A549 (cell line): Measurements from ENCODE around the gene FAM174C. TPM values are rescaled to one million over a fixed set of nuclear protein-coding genes. Genes with fewer than 3 reads are reported as not detected.

Experiments
- ATAC-seq, 2 experiments: fragments of 200-7000 bp in 1 of 2; fragments of >200 bp in 1 of 2; cut with Nextera tagmentation in 1 of 2; cut with Tn5 transposase in 1 of 2; 3 replicates each; pipeline versions ENCODE4 v1.8.0 to v1.9.1; 2018 to 2020; ENCODE audit warnings: mild to moderate bottlenecking in 1 of 2, moderate library complexity in 1 of 2
- CTCF ChIA-PET: fragments of 300-600 bp; sonication (Branson Sonifier 250); formaldehyde crosslinking; extraction: SDS; loops from one replicate; lab custom pipeline; 2021; ENCODE audit warnings: antibody characterized with exemption, inconsistent platforms; lab: Yijun Ruan, JAX
- POLR2A ChIA-PET: fragments of 350-600 bp; formaldehyde crosslinking; extraction: SDS; loops from one replicate; lab custom pipeline; 2021; ENCODE audit warnings: antibody characterized with exemption, inconsistent platforms; lab: Yijun Ruan, JAX
- DNase-seq, 2 experiments: peaks; one replicate each; pipeline versions ENCODE4 v3.0.0 to v3.0.0-alpha.2; 2011 to 2016; ENCODE audit warnings: low read depth in 1 of 2, low spot score in 1 of 2
- FAIRE-seq: peaks from 2 replicates; lab custom pipeline; 2011; peaks lifted over from hg19 to GRCh38; lab: Jason Lieb, UNC
- H3K27ac ChIP-seq, 2 experiments: fragments of >200 bp; sonication (Bioruptor Twin); formaldehyde crosslinking; 3 replicates each; pipeline ENCODE4 v1.5.1; 2016 to 2017
- H3K4me1 ChIP-seq: fragments of >200 bp; sonication (Bioruptor Twin); formaldehyde crosslinking; 3 replicates; pipeline ENCODE4 v1.6.1; 2016
- H3K4me2 ChIP-seq: fragments of >200 bp; sonication (Bioruptor Twin); formaldehyde crosslinking; 3 replicates; pipeline ENCODE4 v1.6.1; 2016
- H3K4me3 ChIP-seq: fragments of >200 bp; sonication (Bioruptor Twin); formaldehyde crosslinking; 3 replicates; pipeline ENCODE4 v1.5.1; 2016
- H3K9me3 ChIP-seq: fragments of >200 bp; sonication (Bioruptor Twin); formaldehyde crosslinking; 3 replicates; pipeline ENCODE4 v1.6.1; 2016
- CEBPB ChIP-seq, 2 experiments: fragments of >200 bp in 1 of 2; sonication (Bioruptor Twin) in 1 of 2; formaldehyde crosslinking in 1 of 2; IDR thresholded peaks; 2 replicates each; pipeline ENCODE4 v1.6.1; 2012 to 2016
- CHD4 ChIP-seq: fragments of 200-600 bp; sonication (generic); IDR thresholded peaks from 2 replicates; pipeline ENCODE4 v1.6.1; 2016; ENCODE audit warnings: antibody characterized with exemption, mild to moderate bottlenecking, borderline replicate concordance
- FOSL2 ChIP-seq, 2 experiments: fragments of 450-650 bp in 1 of 2; fragments of >200 bp in 1 of 2; sonication (Bioruptor Twin) in 1 of 2; formaldehyde crosslinking; IDR thresholded peaks; 2 replicates each; pipeline versions ENCODE4 v1.5.0 to v1.6.1; 2016 to 2020; ENCODE audit warnings: mild to moderate bottlenecking in 1 of 2, moderate library complexity in 1 of 2
- GATA3 ChIP-seq: IDR thresholded peaks from 2 replicates; pipeline ENCODE4 v1.6.1; 2012; ENCODE audit warnings: borderline replicate concordance
- HEYL ChIP-seq: fragments of 250-450 bp; sonication (Bioruptor Pico); IDR thresholded peaks from 2 replicates; pipeline ENCODE4 v1.8.0; 2021; ENCODE audit warnings: mild to moderate bottlenecking, moderate library complexity
- HOXB13 ChIP-seq: fragments of 250-450 bp; sonication (Bioruptor Pico); IDR thresholded peaks from 2 replicates; pipeline ENCODE4 v1.5.0; 2020; ENCODE audit warnings: low read depth, mild to moderate bottlenecking, moderate library complexity
- HOXB5 ChIP-seq: fragments of 250-450 bp; sonication (Bioruptor Pico); IDR thresholded peaks from 2 replicates; pipeline ENCODE4 v1.5.0; 2020; ENCODE audit warnings: mild to moderate bottlenecking, moderate library complexity
- JUNB ChIP-seq: fragments of >200 bp; sonication (Bioruptor Twin); formaldehyde crosslinking; IDR thresholded peaks from 2 replicates; pipeline ENCODE4 v1.6.1; 2016
- KDM1A ChIP-seq: fragments of 200-600 bp; sonication (generic); IDR thresholded peaks from 2 replicates; pipeline ENCODE4 v1.6.1; 2016; ENCODE audit warnings: low read depth, mild to moderate bottlenecking
- MAFK ChIP-seq: fragments of 450-650 bp; IDR thresholded peaks from 2 replicates; pipeline ENCODE4 v1.6.1; 2014; ENCODE audit not compliant: partially characterized antibody
- MAZ ChIP-seq: fragments of 150-350 bp; IDR thresholded peaks from 2 replicates; pipeline ENCODE4 v1.6.1; 2014; ENCODE audit warnings: antibody characterized with exemption, low read depth, low read length, borderline replicate concordance
- MYC ChIP-seq: IDR thresholded peaks from 2 replicates; pipeline ENCODE4 v1.6.1; 2012; ENCODE audit warnings: mild to moderate bottlenecking, inconsistent platforms, low read length, improper control_type of control experiment, borderline replicate concordance
- NFE2L2 ChIP-seq: fragments of 150-350 bp; conservative IDR thresholded peaks from 2 replicates; pipeline ENCODE4 v1.6.1; 2014; ENCODE audit warnings: low read length
- NPAS2 ChIP-seq: fragments of 250-450 bp; sonication (Bioruptor Pico); IDR thresholded peaks from 2 replicates; pipeline ENCODE4 v1.8.0; 2022; ENCODE audit warnings: mild to moderate bottlenecking, moderate library complexity, borderline replicate concordance
- NR3C1 ChIP-seq: fragments of >200 bp; sonication (Bioruptor Twin); formaldehyde crosslinking; IDR thresholded peaks from 3 replicates; pipeline ENCODE4 v1.6.1; 2017
- POLR2A ChIP-seq: IDR thresholded peaks from 2 replicates; pipeline ENCODE4 v1.6.1; 2012; ENCODE audit warnings: mild to moderate bottlenecking, low read length
- RCOR1 ChIP-seq: fragments of 150-350 bp; IDR thresholded peaks from 2 replicates; pipeline ENCODE4 v1.6.1; 2014; ENCODE audit warnings: antibody characterized with exemption, low read length, low read depth
- SREBF2 ChIP-seq: fragments of 450-650 bp; IDR thresholded peaks from 2 replicates; pipeline ENCODE4 v1.6.1; 2014; ENCODE audit warnings: mild to moderate bottlenecking, moderate library complexity
- ZC3H11A ChIP-seq: fragments of 450-650 bp; IDR thresholded peaks from 2 replicates; pipeline ENCODE4 v1.6.1; 2014; ENCODE audit warnings: antibody characterized with exemption, mild to moderate bottlenecking
- ZFP36 ChIP-seq: fragments of 450-650 bp; IDR thresholded peaks from 2 replicates; pipeline ENCODE4 v1.6.1; 2014; ENCODE audit warnings: borderline replicate concordance; ENCODE audit not compliant: partially characterized antibody
- ZNF302 ChIP-seq: fragments of 250-450 bp; sonication (Bioruptor Pico); IDR thresholded peaks from 2 replicates; pipeline ENCODE4 v1.9.0; 2021; ENCODE audit warnings: inconsistent platforms, mild to moderate bottlenecking, moderate library complexity
- WGBS: methylation state at CpG from one replicate; pipeline ENCODE4 v1.1.6; 2017; ENCODE audit errors: missing lambda C conversion rate; 5-methylcytosine and 5-hydroxymethylcytosine counted together
- polyA plus RNA-seq, 4 experiments: library from polyadenylated mRNA; depleted of rRNA in 3 of 4; stranded (reverse); fragments of >200 nt; fragmentation: RNase III in 1 of 4; extraction: RNeasy Plus Mini Kit Qiagen cat#74134 plus additional on column Dnase treatment in 1 of 4; gene quantifications; 2 replicates in 3 of 4; 3 replicates in 1 of 4; pipeline ENCODE4 v1.2.3, GENCODE V29; 2011 to 2017
- TF ChIP-seq, protein P1 (sequence below): fragments of 200-600 bp; sonication (generic); IDR thresholded peaks from 2 replicates; pipeline ENCODE4 v1.6.1; 2016; ENCODE audit warnings: antibody characterized with exemption, mild to moderate bottlenecking, moderate library complexity
- TF ChIP-seq, protein P2 (sequence below): fragments of 250-450 bp; sonication (Bioruptor Pico); IDR thresholded peaks from 2 replicates; pipeline ENCODE4 v1.5.0; 2021; ENCODE audit warnings: mild to moderate bottlenecking, moderate library complexity, borderline replicate concordance
- TF ChIP-seq, protein P3 (sequence below): fragments of >200 bp; sonication (Bioruptor Twin); formaldehyde crosslinking; IDR thresholded peaks from 3 replicates; pipeline ENCODE4 v1.5.1; 2016
- TF ChIP-seq, protein P4 (sequence below): IDR thresholded peaks from 2 replicates; pipeline ENCODE4 v1.6.1; 2012
- TF ChIP-seq, protein P5 (sequence below): fragments of 150-350 bp; IDR thresholded peaks from 2 replicates; pipeline ENCODE4 v1.6.1; 2014; ENCODE audit warnings: low read depth, mild to moderate bottlenecking, low read length
- TF ChIP-seq, protein P6 (sequence below): fragments of >200 bp; sonication (Bioruptor Twin); formaldehyde crosslinking; IDR thresholded peaks from 2 replicates; pipeline ENCODE4 v1.6.1; 2016

The FAM174C gene
- polyA plus RNA-seq, 2 of the 4 experiments (the other 2 are of a cell fraction): 24.8 to 37.1 TPM

DNA sequence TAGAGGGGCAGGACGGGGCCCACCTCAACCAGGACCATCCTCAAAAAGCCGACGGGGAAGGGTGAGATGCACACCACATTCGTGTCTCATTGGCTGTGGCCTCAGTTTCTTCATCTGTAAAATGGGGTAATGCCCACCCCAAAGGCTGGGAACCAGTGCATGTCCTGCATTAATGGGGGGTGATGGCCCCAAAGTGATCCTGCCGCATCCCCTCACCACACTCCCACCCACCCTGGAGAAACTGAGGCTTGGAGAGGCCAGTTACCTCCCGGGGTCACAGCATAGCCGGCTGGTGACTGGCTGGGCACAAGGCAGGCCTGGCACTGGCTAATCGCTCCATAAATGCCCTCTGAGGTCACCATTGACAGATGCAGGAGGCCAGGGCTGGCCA, 27.6 kb upstream of the FAM174C start:
- peak overlapping the region; percentile 97; the same call in 1 of the 3 replicates for H3K4me3 ChIP-seq
- H3K4me1 ChIP-seq: peaks cover 45% of the 10 kb centered on the region
- no peak for TF ChIP-seq MAFK
- peak; percentile 83; the same call in 1 of the 2 replicates for TF ChIP-seq KDM1A
- POLR2A ChIA-PET: no interaction called here
- DNase-seq: no peak
- H3K4me2 ChIP-seq: peak overlapping the region; percentile 84
- CTCF ChIA-PET: interaction anchor here (7.5 kb wide), 1 partner anchor 13 kb away, joined by 500 read pairs; the partner anchor contains the start of gene CIRBP
- ATAC-seq: peak in 1 of 2 experiments; percentile 4; a peak in 2 of 6 replicates
- no peaks in the 10 kb centered on the region for H3K9me3 ChIP-seq
- 88% methylated on average over 4 of the region's 8 CpGs for WGBS
- FAIRE-seq: no peak
- H3K27ac ChIP-seq: peak overlapping the region; percentile 93 to 100

DNA sequence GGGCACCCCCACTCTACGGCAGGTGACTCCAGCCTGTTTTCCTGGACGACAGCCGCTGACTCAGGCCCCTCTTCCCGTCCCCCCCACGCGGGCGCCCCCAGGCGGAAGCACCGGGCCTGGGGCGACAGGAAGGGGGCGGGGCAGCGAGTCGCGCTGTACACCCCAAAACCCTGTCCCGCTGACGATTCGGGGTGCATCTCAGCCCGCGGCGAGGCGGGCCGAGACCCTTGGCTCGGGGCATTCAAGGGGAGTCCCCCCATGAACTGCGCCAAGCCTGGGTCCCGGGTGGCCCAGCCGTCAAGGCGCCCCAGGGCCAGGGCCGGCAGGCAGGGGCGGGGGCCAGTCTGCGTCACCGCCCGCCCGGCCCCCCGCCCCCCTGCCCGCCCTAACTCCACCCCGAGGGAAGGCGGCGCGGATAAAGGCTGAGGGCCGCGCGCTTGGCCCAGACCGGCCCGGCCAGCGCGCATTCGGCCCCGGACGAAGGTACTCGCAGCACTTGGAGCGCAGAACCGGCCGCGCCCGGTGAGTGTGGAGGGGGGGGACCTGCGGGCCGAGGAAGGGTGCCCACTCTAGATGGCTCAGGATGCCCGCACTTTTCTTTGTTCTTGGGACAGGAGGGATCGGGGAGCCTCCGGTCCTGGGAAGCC, 27.1 kb upstream of the FAM174C start, which contains the start of gene MIDN:
Gene MIDN, plus strand, starts transcription at position 445 of the 647 bp plus-strand sequence. CDS start 1,714 bp downstream, outside the sequence.
- ChIA-PET POLR2A (interaction anchor here (1.0 kb wide), 2 partner anchors 18 to 21 kb away, joined by 4 to 14 read pairs; no protein-coding TSS in a partner anchor), CTCF (interaction anchor here (1.0 kb wide), 1 partner anchor 18 kb away, joined by 8 read pairs; no protein-coding TSS in a partner anchor)
- H3K9me3 ChIP-seq: no peaks in the 10 kb centered on the region
- H3K4me3 ChIP-seq: peak within 1 kb of the TSS; percentile 97
- DNase-seq (peak in 1 of 2 experiments; percentile 88), ATAC-seq (peak; percentile 7 to 42), FAIRE-seq (no peak)
- H3K4me1 ChIP-seq: peaks cover 41% of the 10 kb centered on the region
- peak within 1 kb of the TSS; percentile 93 to 100 for H3K27ac ChIP-seq
- whole genome bisulfite sequencing: 0% methylated on average over 14 of the region's 60 CpGs
- peak within 1 kb of the TSS; percentile 84 for H3K4me2 ChIP-seq
- TF ChIP-seq HOXB5 (CRISPR knock-in tag) (no peak), HOXB13 (CRISPR knock-in tag) (no peak), MAZ (no peak), MAFK (peak; percentile 27), NR3C1 (no peak), ZNF302 (CRISPR knock-in tag) (no peak), NPAS2 (no peak), JUNB (no peak), MYC (no peak), POLR2A (peak; percentile 93), CEBPB (IDR thresholded peaks at IDR 0.05) (no peak), ZC3H11A (no peak), HEYL (no peak), CHD4 (no peak), NFE2L2 (no peak), GATA3 (peak; percentile 10; the same call in 1 of the 2 replicates), FOSL2 (IDR thresholded peaks at IDR 0.05) (no peak), FOSL2 (CRISPR knock-in tag; IDR thresholded peaks at IDR 0.05) (peak; percentile 63), SREBF2 (no peak), ZFP36 (no peak), RCOR1 (no peak)
- TF ChIP-seq, protein P1, sequence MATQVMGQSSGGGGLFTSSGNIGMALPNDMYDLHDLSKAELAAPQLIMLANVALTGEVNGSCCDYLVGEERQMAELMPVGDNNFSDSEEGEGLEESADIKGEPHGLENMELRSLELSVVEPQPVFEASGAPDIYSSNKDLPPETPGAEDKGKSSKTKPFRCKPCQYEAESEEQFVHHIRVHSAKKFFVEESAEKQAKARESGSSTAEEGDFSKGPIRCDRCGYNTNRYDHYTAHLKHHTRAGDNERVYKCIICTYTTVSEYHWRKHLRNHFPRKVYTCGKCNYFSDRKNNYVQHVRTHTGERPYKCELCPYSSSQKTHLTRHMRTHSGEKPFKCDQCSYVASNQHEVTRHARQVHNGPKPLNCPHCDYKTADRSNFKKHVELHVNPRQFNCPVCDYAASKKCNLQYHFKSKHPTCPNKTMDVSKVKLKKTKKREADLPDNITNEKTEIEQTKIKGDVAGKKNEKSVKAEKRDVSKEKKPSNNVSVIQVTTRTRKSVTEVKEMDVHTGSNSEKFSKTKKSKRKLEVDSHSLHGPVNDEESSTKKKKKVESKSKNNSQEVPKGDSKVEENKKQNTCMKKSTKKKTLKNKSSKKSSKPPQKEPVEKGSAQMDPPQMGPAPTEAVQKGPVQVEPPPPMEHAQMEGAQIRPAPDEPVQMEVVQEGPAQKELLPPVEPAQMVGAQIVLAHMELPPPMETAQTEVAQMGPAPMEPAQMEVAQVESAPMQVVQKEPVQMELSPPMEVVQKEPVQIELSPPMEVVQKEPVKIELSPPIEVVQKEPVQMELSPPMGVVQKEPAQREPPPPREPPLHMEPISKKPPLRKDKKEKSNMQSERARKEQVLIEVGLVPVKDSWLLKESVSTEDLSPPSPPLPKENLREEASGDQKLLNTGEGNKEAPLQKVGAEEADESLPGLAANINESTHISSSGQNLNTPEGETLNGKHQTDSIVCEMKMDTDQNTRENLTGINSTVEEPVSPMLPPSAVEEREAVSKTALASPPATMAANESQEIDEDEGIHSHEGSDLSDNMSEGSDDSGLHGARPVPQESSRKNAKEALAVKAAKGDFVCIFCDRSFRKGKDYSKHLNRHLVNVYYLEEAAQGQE: no peak
- TF ChIP-seq, protein P2, sequence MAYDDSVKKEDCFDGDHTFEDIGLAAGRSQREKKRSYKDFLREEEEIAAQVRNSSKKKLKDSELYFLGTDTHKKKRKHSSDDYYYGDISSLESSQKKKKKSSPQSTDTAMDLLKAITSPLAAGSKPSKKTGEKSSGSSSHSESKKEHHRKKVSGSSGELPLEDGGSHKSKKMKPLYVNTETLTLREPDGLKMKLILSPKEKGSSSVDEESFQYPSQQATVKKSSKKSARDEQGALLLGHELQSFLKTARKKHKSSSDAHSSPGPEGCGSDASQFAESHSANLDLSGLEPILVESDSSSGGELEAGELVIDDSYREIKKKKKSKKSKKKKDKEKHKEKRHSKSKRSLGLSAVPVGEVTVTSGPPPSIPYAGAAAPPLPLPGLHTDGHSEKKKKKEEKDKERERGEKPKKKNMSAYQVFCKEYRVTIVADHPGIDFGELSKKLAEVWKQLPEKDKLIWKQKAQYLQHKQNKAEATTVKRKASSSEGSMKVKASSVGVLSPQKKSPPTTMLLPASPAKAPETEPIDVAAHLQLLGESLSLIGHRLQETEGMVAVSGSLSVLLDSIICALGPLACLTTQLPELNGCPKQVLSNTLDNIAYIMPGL (CRISPR knock-in tag): no peak
- TF ChIP-seq, protein P3, sequence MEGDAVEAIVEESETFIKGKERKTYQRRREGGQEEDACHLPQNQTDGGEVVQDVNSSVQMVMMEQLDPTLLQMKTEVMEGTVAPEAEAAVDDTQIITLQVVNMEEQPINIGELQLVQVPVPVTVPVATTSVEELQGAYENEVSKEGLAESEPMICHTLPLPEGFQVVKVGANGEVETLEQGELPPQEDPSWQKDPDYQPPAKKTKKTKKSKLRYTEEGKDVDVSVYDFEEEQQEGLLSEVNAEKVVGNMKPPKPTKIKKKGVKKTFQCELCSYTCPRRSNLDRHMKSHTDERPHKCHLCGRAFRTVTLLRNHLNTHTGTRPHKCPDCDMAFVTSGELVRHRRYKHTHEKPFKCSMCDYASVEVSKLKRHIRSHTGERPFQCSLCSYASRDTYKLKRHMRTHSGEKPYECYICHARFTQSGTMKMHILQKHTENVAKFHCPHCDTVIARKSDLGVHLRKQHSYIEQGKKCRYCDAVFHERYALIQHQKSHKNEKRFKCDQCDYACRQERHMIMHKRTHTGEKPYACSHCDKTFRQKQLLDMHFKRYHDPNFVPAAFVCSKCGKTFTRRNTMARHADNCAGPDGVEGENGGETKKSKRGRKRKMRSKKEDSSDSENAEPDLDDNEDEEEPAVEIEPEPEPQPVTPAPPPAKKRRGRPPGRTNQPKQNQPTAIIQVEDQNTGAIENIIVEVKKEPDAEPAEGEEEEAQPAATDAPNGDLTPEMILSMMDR: peak; percentile 35; the same call in 1 of the 3 replicates
- TF ChIP-seq, protein P4, sequence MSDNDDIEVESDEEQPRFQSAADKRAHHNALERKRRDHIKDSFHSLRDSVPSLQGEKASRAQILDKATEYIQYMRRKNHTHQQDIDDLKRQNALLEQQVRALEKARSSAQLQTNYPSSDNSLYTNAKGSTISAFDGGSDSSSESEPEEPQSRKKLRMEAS: peak; percentile 40; the same call in 1 of the 2 replicates
- TF ChIP-seq, protein P5, sequence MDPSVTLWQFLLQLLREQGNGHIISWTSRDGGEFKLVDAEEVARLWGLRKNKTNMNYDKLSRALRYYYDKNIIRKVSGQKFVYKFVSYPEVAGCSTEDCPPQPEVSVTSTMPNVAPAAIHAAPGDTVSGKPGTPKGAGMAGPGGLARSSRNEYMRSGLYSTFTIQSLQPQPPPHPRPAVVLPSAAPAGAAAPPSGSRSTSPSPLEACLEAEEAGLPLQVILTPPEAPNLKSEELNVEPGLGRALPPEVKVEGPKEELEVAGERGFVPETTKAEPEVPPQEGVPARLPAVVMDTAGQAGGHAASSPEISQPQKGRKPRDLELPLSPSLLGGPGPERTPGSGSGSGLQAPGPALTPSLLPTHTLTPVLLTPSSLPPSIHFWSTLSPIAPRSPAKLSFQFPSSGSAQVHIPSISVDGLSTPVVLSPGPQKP: no peak
- TF ChIP-seq, protein P6, sequence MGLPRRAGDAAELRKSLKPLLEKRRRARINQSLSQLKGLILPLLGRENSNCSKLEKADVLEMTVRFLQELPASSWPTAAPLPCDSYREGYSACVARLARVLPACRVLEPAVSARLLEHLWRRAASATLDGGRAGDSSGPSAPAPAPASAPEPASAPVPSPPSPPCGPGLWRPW: no peak
